HG03135 (cell line): Measurements from ENCODE around the gene CKAP5.
A peak's percentile ranks its signal among the peaks of the same experiment; 100 is the strongest.
"Not testable (repeated sequence)": the region's sequence is repeated elsewhere in the genome, so short reads cannot be mapped to it uniquely, and the experiment has no call there.

Experiments used
- ATAC-seq: cut with Tn5 transposase; IDR thresholded peaks from one replicate; pipeline ENCODE4 v1.9.1; 2021; ENCODE audit warnings: mild to moderate bottlenecking, moderate library complexity; ENCODE audit not compliant: unreplicated experiment

Gene CKAP5

GRCh38 chr11:46855863-46856262 lies 9.8 kb upstream of the CKAP5 start:
- no peak for ATAC-seq

- ATAC-seq, result no peak
These were observed 9.1 kb upstream of the CKAP5 start for GRCh38 chr11:46855167-46855566.

- no peak for ATAC-seq
These were observed 4.8 kb upstream of the CKAP5 start for GRCh38 chr11:46850829-46851380.

- ATAC-seq, result no peak
These were observed 3.6 kb upstream of the CKAP5 start for GRCh38 chr11:46849631-46850030.

DNA sequence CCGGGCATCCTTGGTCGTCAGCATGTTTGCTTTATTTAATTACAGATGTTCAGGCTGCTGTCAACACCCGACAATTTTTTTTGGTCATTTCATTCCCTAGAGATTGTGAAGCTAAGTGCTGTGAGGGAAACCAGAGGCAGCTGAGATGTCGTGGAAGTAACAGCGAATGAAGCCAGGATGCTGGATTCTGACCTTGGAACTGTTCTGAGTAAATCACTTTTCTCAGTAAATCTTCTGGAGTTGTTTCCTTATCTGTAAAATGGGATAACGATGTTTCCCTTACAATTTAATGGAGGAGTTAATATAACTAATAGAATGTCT lies 390 bp upstream of the CKAP5 start:
- no peak for ATAC-seq

GRCh38 chr11:46845440-46845739 lies 690 bp downstream of the CKAP5 start:
- no peak for ATAC-seq

DNA sequence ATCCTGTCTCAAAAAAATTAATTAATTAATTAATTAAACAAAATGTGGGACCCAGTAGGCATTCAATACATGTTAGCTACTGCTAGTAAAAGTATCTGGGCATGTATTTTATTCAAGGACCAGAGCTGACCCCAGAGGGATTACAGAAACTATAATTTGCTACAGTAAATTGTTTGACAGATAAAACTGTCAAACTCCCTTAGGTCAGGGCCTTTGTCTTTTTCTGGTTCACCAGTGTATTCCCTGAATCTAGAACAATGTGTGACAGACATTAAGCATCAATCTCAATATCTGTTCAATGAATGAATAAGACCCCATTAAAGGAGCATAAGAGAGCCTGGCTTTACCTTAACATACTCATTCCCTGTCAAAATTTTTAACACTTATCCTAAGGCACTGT lies 6.0 kb downstream of the CKAP5 start:
- ATAC-seq, result no peak

DNA sequence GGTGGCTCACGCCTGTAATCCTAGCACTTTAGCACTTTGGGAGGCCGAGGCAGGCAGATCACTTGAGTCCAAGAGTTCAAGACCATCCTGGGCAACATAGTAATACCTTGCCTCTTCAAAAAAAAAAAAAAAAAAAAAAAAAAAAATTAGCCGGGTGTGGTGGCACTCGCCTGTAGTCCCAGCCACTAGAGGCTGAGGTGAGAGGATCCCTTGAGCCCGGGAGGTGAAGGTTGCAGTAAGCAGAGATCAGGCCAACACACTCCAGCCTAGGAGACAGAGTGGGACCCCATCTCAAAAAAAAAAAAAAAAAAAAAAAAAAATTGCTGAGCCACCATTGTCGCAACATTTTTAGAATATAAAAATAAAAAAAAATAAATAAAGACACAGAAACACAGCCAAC lies 7.6 kb downstream of the CKAP5 start:
- no peak for ATAC-seq

- ATAC-seq, result no peak
These were observed 8.2 kb downstream of the CKAP5 start for GRCh38 chr11:46837860-46838259.

- ATAC-seq, result no peak
These were observed 9.2 kb downstream of the CKAP5 start for GRCh38 chr11:46836870-46837269.

GRCh38 chr11:46836431-46836830 lies 9.6 kb downstream of the CKAP5 start:
- ATAC-seq, result no peak

DNA sequence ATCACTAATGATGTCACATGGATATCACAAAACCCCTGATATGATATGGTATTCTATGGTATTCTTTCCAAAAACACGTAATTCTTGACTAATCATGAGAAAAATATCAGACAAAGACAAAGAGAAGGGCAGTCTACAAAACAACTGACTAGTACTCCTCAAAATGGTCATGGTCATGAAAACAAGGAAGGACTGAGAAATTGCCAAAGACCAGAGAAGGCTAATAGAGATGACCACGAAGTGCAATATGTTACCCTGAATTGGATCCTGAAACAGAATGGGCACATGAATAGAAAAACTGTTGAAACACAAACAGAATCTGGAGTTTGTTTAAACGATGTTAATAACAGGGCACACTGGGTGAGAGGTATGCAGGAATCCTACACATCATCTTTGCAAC lies 10.2 kb downstream of the CKAP5 start:
- ATAC-seq, result no peak

- no peak for ATAC-seq
These were observed 11.3 kb downstream of the CKAP5 start for GRCh38 chr11:46834821-46835220.

GRCh38 chr11:46832511-46833214 lies 13.4 kb downstream of the CKAP5 start:
- no peak for ATAC-seq

GRCh38 chr11:46827995-46828394 lies 18.1 kb downstream of the CKAP5 start:
- no peak for ATAC-seq

GRCh38 chr11:46826310-46827044 lies 19.6 kb downstream of the CKAP5 start:
- ATAC-seq, result peak; percentile 98

DNA sequence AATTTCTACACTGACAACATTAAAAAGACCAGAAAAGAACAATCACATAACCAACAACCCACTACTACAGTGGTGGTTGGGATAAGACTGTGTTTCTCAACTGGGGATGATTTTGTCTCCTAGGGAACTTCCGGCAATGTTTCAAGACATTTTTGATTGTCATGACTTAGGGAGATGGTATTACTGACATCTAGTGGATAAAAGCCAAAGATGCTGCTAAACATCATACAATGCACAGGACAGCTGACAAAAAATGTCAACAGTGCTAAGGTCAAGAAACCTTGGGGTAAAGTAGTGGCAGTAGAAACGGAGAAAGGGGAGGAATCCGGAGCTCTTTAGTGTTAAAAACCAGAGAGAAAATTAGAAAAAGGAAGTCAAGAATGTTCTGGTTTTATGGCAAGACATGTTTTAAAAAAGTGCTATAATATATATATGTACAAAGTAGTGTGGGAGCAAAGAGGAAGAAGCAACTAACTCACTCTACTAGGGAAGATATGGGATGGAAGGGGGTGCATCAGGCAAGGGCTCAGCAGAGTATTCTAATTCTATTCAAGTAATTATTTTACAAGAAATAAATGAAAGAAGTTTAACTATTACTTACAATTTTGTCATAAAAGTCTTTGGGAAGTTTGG lies 37.2 kb downstream of the CKAP5 start:
- ATAC-seq, result no peak

GRCh38 chr11:46801694-46802470 lies 44.2 kb downstream of the CKAP5 start:
- ATAC-seq, result no peak

GRCh38 chr11:46800177-46800576 lies 45.9 kb downstream of the CKAP5 start:
- ATAC-seq, result no peak

DNA sequence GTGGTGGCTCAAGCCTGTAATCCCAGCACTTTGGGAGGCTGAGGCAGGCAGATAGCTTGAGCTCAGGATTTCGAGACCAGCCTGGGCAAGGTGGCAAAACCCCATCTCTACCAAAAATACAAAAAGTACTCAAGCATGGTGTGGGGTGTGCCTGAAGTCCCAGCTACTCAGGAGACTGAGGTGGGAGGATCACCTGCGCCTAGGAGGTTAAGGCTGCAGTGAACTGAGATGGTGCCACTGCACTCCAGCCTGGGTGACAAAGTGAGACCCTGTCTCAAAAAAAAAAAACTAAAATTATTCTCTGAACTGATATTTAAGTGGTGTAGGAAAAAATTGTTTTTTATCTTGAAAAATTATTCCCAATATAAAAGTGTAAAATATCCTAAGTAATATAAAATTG lies 46.4 kb downstream of the CKAP5 start:
- ATAC-seq, result not testable (repeated sequence)

- ATAC-seq, result no peak
These were observed 67.7 kb downstream of the CKAP5 start for GRCh38 chr11:46778416-46778815.
